HepG2 (cell line): ENCODE results near the gene ZNF483. TPM values are rescaled to one million over a fixed set of nuclear protein-coding genes. Genes with fewer than 3 reads are reported as not detected.

Source experiments
- ATAC-seq: fragments of 200-7000 bp; cut with Tn5 transposase; 3 replicates; pipeline ENCODE4 v1.9.1; 2020; ENCODE audit warnings: mild to moderate bottlenecking, moderate library complexity
- BruUV-seq: library from RNA; stranded (reverse); fragments of 400-500 nt; replicated peaks from 2 replicates; lab custom pipeline; 2021; lab: Mats Ljungman, UMichigan
- CTCF ChIA-PET: fragments of 300-600 bp; formaldehyde crosslinking; extraction: SDS; loops from one replicate; lab custom pipeline; 2021; ENCODE audit warnings: low total read pairs, inconsistent platforms, low intra/inter-chr PET ratio; lab: Yijun Ruan, JAX
- POLR2A ChIA-PET: fragments of 350-600 bp; sonication (Branson Sonifier 250); formaldehyde crosslinking; loops from one replicate; lab custom pipeline; 2020; ENCODE audit warnings: antibody characterized with exemption, inconsistent platforms; lab: Yijun Ruan, JAX
- DNase-seq: peaks from one replicate; pipeline ENCODE4 v3.0.0-alpha.2; 2015; ENCODE audit warnings: low spot score
- FAIRE-seq: peaks from 3 replicates; lab custom pipeline; 2011; peaks lifted over from hg19 to GRCh38; lab: Jason Lieb, UNC
- H2AFZ ChIP-seq: one replicate; pipeline ENCODE4 v1.6.1; 2011; ENCODE audit warnings: low read length, inconsistent platforms
- H3K27ac ChIP-seq: fragments of 300-600 bp; 3 replicates; pipeline ENCODE4 v1.8.0; 2011; ENCODE audit warnings: mixed run types, mild to moderate bottlenecking, mixed read lengths, low read length, inconsistent platforms; ENCODE audit not compliant: insufficient read depth; ENCODE audit errors: extremely low read length
- H3K27me3 ChIP-seq, 2 experiments: fragments of 200-600 bp in 1 of 2; 2 replicates in 1 of 2; 3 replicates in 1 of 2; pipeline versions ENCODE4 v1.6.0 to v1.8.0; 2011; ENCODE audit warnings: low read length in 2 of 2, mild to moderate bottlenecking in 2 of 2, moderate library complexity in 2 of 2, inconsistent platforms in 1 of 2; ENCODE audit not compliant: insufficient read depth in 2 of 2, control insufficient read depth in 1 of 2
- H3K36me3 ChIP-seq, 2 experiments: fragments of 200-600 bp in 1 of 2; replicated peaks in 1 of 2; 2 replicates in 1 of 2; 3 replicates in 1 of 2; pipeline versions ENCODE4 v1.5.1 to v1.8.0; 2011; ENCODE audit warnings: low read length in 2 of 2, inconsistent platforms in 1 of 2; ENCODE audit not compliant: insufficient read depth in 2 of 2, control insufficient read depth in 1 of 2
- H3K4me1 ChIP-seq: 2 replicates; pipeline ENCODE4 v1.5.1; 2012; ENCODE audit warnings: low read length, inconsistent platforms; ENCODE audit not compliant: insufficient read depth
- H3K4me2 ChIP-seq: 2 replicates; pipeline ENCODE4 v1.6.0; 2011; ENCODE audit warnings: low read depth, low read length, inconsistent platforms
- H3K4me3 ChIP-seq, 3 experiments: fragments of 200-600 bp in 1 of 3; sonication (generic), shearing (Covaris generic) in 1 of 3; replicated peaks in 1 of 3; 2 replicates each; pipeline ENCODE4 v1.5.1; 2011 to 2016; ENCODE audit warnings: low read length in 3 of 3, inconsistent platforms in 2 of 3, low read depth in 2 of 3, mild to moderate bottlenecking in 2 of 3, control low read depth in 1 of 3, mixed read lengths in 1 of 3; ENCODE audit not compliant: insufficient read depth in 1 of 3
- H3K79me2 ChIP-seq: one replicate; pipeline ENCODE4 v1.6.1; 2011; ENCODE audit warnings: low read length, inconsistent platforms; ENCODE audit not compliant: insufficient read depth
- H3K9ac ChIP-seq: 2 replicates; pipeline ENCODE4 v1.6.0; 2011; ENCODE audit warnings: mild to moderate bottlenecking, low read depth, low read length, inconsistent platforms; ENCODE audit not compliant: insufficient read depth
- H3K9me3 ChIP-seq: 2 replicates; pipeline ENCODE4 v1.5.1; 2012; ENCODE audit warnings: mild to moderate bottlenecking, low read length
- H4K20me1 ChIP-seq: 2 replicates; pipeline ENCODE4 v1.6.0; 2011; ENCODE audit warnings: inconsistent platforms, mild to moderate bottlenecking, low read length, moderate library complexity; ENCODE audit not compliant: insufficient read depth
- ARNT2 ChIP-seq: sonication (generic); formaldehyde crosslinking; IDR thresholded peaks from 2 replicates; pipeline ENCODE4 v1.8.0; 2022; ENCODE audit warnings: mild to moderate bottlenecking, low read depth, missing genetic modification reagents, moderate library complexity
- ASH2L ChIP-seq: fragments of 300-600, 200-600 bp; sonication (generic); IDR thresholded peaks from 2 replicates; pipeline ENCODE4 v1.7.0; 2017; ENCODE audit warnings: low read depth, mild to moderate bottlenecking, moderate library complexity, mixed read lengths, low read length; ENCODE audit not compliant: insufficient read length
- ATF4 ChIP-seq, 2 experiments: fragments of 450-650 bp in 1 of 2; sonication (generic) in 1 of 2; formaldehyde crosslinking; IDR thresholded peaks; 2 replicates each; pipeline versions ENCODE4 v1.5.0 to v1.8.0; 2020 to 2022; ENCODE audit warnings: mild to moderate bottlenecking in 1 of 2, missing genetic modification reagents in 1 of 2
- BATF2 ChIP-seq: sonication (generic); formaldehyde crosslinking; IDR thresholded peaks from 2 replicates; pipeline ENCODE4 v1.8.0; 2022; ENCODE audit warnings: mild to moderate bottlenecking, missing genetic modification reagents, moderate library complexity
- IKZF1 ChIP-seq: fragments of 450-650 bp; IDR thresholded peaks from 2 replicates; pipeline ENCODE4 v1.7.1; 2016
- IKZF4 ChIP-seq: sonication (generic); formaldehyde crosslinking; IDR thresholded peaks from 2 replicates; pipeline ENCODE4 v1.5.1; 2020; ENCODE audit warnings: borderline replicate concordance, mild to moderate bottlenecking, low read depth, missing genetic modification reagents; ENCODE audit errors: not compliant biosample characterization
- NCOA2 ChIP-seq: sonication (generic); formaldehyde crosslinking; IDR thresholded peaks from 2 replicates; pipeline ENCODE4 v1.8.0; 2022; ENCODE audit warnings: inconsistent platforms
- RAD21 ChIP-seq: fragments of 450-650 bp; formaldehyde crosslinking; IDR thresholded peaks from 2 replicates; pipeline ENCODE4 v1.5.0; 2020; ENCODE audit warnings: mild to moderate bottlenecking
- RFX1 ChIP-seq: fragments of 450-650 bp; IDR thresholded peaks from 2 replicates; pipeline ENCODE4 v1.6.1; 2017
- SMAD1 ChIP-seq: sonication (generic); formaldehyde crosslinking; IDR thresholded peaks from 2 replicates; pipeline ENCODE4 v1.4.0; 2020; ENCODE audit warnings: missing genetic modification reagents, low read depth, mild to moderate bottlenecking, borderline replicate concordance
- SMC3 ChIP-seq: IDR thresholded peaks from 2 replicates; pipeline ENCODE4 v1.6.1; 2011; ENCODE audit warnings: low read length, improper control_type of control experiment
- SSRP1 ChIP-seq: IDR thresholded peaks from 2 replicates; pipeline ENCODE4 v1.6.1; 2016; ENCODE audit warnings: control low read depth
- STAG1 ChIP-seq: sonication (generic); formaldehyde crosslinking; IDR thresholded peaks from 2 replicates; pipeline ENCODE4 v1.4.0; 2020; ENCODE audit warnings: missing genetic modification reagents
- TEAD3 ChIP-seq: optimal IDR thresholded peaks from 2 replicates; pipeline ENCODE3; 2016; ENCODE audit warnings: borderline replicate concordance
- ZBTB39 ChIP-seq: sonication (generic); formaldehyde crosslinking; IDR thresholded peaks from 2 replicates; pipeline ENCODE4 v1.5.0; 2020; ENCODE audit warnings: missing genetic modification reagents
- ZFX ChIP-seq: sonication (generic); formaldehyde crosslinking; IDR thresholded peaks from 2 replicates; pipeline ENCODE4 v1.4.0; 2020; ENCODE audit warnings: mild to moderate bottlenecking, low read depth, missing genetic modification reagents, moderate library complexity
- ZNF333 ChIP-seq: sonication (generic); formaldehyde crosslinking; IDR thresholded peaks from 2 replicates; pipeline ENCODE4 v1.4.0; 2020; ENCODE audit warnings: mild to moderate bottlenecking, missing genetic modification reagents, borderline replicate concordance
- ZNF362 ChIP-seq: sonication (generic); formaldehyde crosslinking; IDR thresholded peaks from 2 replicates; pipeline ENCODE4 v1.4.0; 2020; ENCODE audit warnings: missing genetic modification reagents, mild to moderate bottlenecking, borderline replicate concordance
- ZNF468 ChIP-seq: sonication (generic); formaldehyde crosslinking; IDR thresholded peaks from 2 replicates; pipeline ENCODE4 v1.8.0; 2022; ENCODE audit warnings: mild to moderate bottlenecking, moderate library complexity, missing genetic modification reagents
- ZNF572 ChIP-seq: sonication (generic); formaldehyde crosslinking; IDR thresholded peaks from 2 replicates; pipeline ENCODE4 v1.5.1; 2020; ENCODE audit warnings: mild to moderate bottlenecking, missing genetic modification reagents
- ZNF607 ChIP-seq: sonication (generic); formaldehyde crosslinking; IDR thresholded peaks from 2 replicates; pipeline ENCODE4 v1.5.1; 2020; ENCODE audit warnings: missing genetic modification reagents, mild to moderate bottlenecking, borderline replicate concordance
- ZNF678 ChIP-seq: sonication (generic); formaldehyde crosslinking; IDR thresholded peaks from 2 replicates; pipeline ENCODE4 v1.4.0; 2020; ENCODE audit warnings: mild to moderate bottlenecking, missing genetic modification reagents
- WGBS: methylation state at CpG from one replicate; pipeline ENCODE4 v1.1.6; 2017; ENCODE audit warnings: low lambda C conversion rate; 5-methylcytosine and 5-hydroxymethylcytosine counted together
- in situ Hi-C: cut with HindIII; loops from 2 replicates; pipeline ENCODE4 v1.10.0; 2017; ENCODE audit warnings: low pct_unique_long_range_greater_than_20kb; ENCODE audit not compliant: extremely low pct_ligation_motif_present
- intact Hi-C: fragments of 100-400 bp; cut with micrococcal nuclease; formaldehyde crosslinking; loops from one replicate; pipeline ENCODE4 v1.10.0; 2022; ENCODE audit not compliant: unreplicated experiment
- polyA plus RNA-seq, 8 experiments: library from polyadenylated mRNA; depleted of rRNA in 3 of 8; stranded (reverse) in 7 of 8; unstranded in 1 of 8; fragments of >200 nt; fragmentation: Illumina TruSeq in 4 of 8; extraction: Trizol in 4 of 8; gene quantifications; 2 replicates each; pipeline versions ENCODE4 v1.2.1 to v1.2.3, GENCODE V29; 2011 to 2016; ENCODE audit warnings: low read depth in 4 of 8, missing spikeins in 1 of 8, mixed read lengths in 1 of 8; ENCODE audit not compliant: insufficient read depth in 1 of 8
- total RNA-seq, 5 experiments: library from RNA; depleted of rRNA; stranded (reverse); fragments of >200 nt; fragmentation: Illumina TruSeq; extraction: Trizol; gene quantifications; 2 replicates each; pipeline ENCODE4 v1.2.3, GENCODE V29; 2016; ENCODE audit warnings: low read depth in 1 of 5

ZNF483 gene
- total and polyA plus RNA-seq, 2 of the 13 experiments (the other 11 are each of a cell fraction or from before 2014, with no cell fraction given) = 2.0 to 9.5 TPM

- Histone ChIP-seq H2AFZ (no peak overlapping the region), H3K27ac (no peak overlapping the region), H4K20me1 (no peaks in the 10 kb centered on the region), H3K4me3 (no peak overlapping the region), H3K4me2 (no peak overlapping the region), H3K79me2 (no peaks in the 10 kb centered on the region), H3K27me3 (no peaks in the 10 kb centered on the region), H3K9me3 (no peaks in the 10 kb centered on the region), H3K36me3 (no peaks in the 10 kb centered on the region), H3K9ac (no peak overlapping the region), H3K4me1 (peaks cover 5% of the 10 kb centered on the region)
- ChIA-PET POLR2A (interaction anchor here (0.7 to 1.7 kb wide), 4 partner anchors 9 to 56 kb away, joined by 3 to 7 read pairs (median 4); partner anchors contain the start of gene DNAJC25), CTCF (interaction anchor here (2.1 kb wide), 1 partner anchor 24 kb away, joined by 27 read pairs; no protein-coding TSS in a partner anchor)
- 5% methylated on average over 2 of the region's 2 CpGs for WGBS
- intact Hi-C loops (no loop called here), in situ Hi-C loops (no loop called here)
- BruUV-seq = no TSS peak
- no peak for FAIRE-seq
- peak; percentile 91 for ATAC-seq
- peak; percentile 47 for DNase-seq
- 0 out of 2 replicates have a peak, but pooled peaks have one; percentile 19 for TF ChIP-seq ZNF362 (CRISPR knock-in tag)
- peak; percentile 83 for TF ChIP-seq SMC3
- no peak for TF ChIP-seq ASH2L
- no peak for TF ChIP-seq SMAD1 (CRISPR knock-in tag)
- no peak for TF ChIP-seq ZNF333 (CRISPR knock-in tag)
- peak; percentile 74 for TF ChIP-seq RAD21 (CRISPR knock-in tag)
- no peak for TF ChIP-seq RFX1
- no peak for TF ChIP-seq ZNF607
- peak; percentile 28 for TF ChIP-seq TEAD3 (CRISPR knock-in tag)
- TF ChIP-seq NCOA2 (CRISPR knock-in tag) = no peak
- TF ChIP-seq ATF4 (CRISPR knock-in tag; IDR thresholded peaks at IDR 0.05) = no peak
- TF ChIP-seq ZNF468 = no peak
- TF ChIP-seq SSRP1 (CRISPR knock-in tag) = no peak
- TF ChIP-seq ZNF572 (CRISPR knock-in tag) = no peak
- peak; percentile 77 for TF ChIP-seq STAG1 (CRISPR knock-in tag)
- TF ChIP-seq IKZF4 (CRISPR knock-in tag) = no peak
- TF ChIP-seq ARNT2 (CRISPR knock-in tag) = no peak
- no peak for TF ChIP-seq ZFX (CRISPR knock-in tag)
- no peak for TF ChIP-seq ZNF678
- no peak for TF ChIP-seq ZBTB39
- TF ChIP-seq IKZF1 = no peak
- TF ChIP-seq BATF2 (CRISPR knock-in tag) = no peak
Measured at GRCh38 chr9:111621895-111622480, 97.0 kb downstream of the ZNF483 start.
